Fibroblast of skin of abdomen (primary cell): ENCODE data around the gene XRCC5. TPM values are rescaled to one million over a fixed set of nuclear protein-coding genes. Genes with fewer than 3 reads are reported as not detected.
"Not testable (repeated sequence)": the region's sequence is repeated elsewhere in the genome, so short reads cannot be mapped to it uniquely, and the experiment has no call there.

Experiments used
- DNase-seq: peaks from one replicate; pipeline ENCODE4 v3.0.0-alpha.2; 2013
- polyA plus RNA-seq, 2 experiments: library from polyadenylated mRNA; unstranded; fragments of 120-200 nt; gene quantifications; one replicate each; pipeline ENCODE4 v1.2.1, GENCODE V29; 2013; ENCODE audit not compliant: insufficient read length in 2 of 2

XRCC5 gene
- 204 TPM for polyA plus RNA-seq (2013, experiment 1 of 2; ENCODE audit: insufficient read length)
- polyA plus RNA-seq (2013, experiment 2 of 2; ENCODE audit: insufficient read length): 200 TPM

DNA sequence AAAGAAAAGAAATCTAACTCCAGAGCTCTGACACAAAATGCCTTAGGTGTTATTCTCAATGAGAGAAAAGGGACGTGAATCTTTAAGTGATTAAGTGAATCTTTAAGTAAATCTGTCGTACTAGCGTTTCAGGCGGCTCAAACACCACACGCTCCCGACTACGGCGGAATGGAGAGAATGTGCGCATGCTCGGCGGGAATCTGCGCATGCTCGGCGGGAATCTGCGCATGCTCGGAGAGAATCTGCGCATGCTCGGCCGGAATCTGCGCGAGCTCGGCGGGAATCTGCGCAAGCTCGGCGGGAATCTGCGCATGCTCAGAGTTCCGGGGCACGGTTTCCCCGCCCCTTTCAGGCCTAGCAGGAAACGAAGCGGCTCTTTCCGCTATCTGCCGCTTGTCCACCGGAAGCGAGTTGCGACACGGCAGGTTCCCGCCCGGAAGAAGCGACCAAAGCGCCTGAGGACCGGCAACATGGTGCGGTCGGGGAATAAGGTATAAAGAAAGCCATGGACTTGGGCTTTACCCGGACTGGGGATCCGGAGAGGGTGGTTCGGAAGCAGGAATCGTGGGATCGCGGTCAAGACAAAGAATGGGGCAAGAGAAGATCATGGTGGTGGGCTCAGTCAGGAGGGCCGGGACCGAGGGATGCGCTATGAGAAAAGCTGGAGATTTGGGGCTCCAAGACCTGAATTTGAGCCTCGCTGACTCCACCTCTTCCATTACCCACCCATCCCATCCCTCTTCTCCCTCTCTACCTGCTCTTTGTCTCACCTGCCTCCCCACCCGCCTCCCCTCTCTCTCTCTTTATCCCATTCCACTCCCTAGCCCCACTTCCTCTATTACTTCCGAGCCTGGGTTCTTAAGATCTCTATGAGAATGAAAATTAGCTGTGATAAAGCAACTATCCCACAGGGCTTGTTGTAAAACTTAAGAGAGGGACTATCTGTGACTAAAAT lies at the start of gene XRCC5:
Gene XRCC5, plus strand, starts transcription at position 382 of the 955 bp plus-strand sequence. Its CDS starts 89 bp downstream, at position 471.
- peak; percentile 96 for DNase-seq

DNA sequence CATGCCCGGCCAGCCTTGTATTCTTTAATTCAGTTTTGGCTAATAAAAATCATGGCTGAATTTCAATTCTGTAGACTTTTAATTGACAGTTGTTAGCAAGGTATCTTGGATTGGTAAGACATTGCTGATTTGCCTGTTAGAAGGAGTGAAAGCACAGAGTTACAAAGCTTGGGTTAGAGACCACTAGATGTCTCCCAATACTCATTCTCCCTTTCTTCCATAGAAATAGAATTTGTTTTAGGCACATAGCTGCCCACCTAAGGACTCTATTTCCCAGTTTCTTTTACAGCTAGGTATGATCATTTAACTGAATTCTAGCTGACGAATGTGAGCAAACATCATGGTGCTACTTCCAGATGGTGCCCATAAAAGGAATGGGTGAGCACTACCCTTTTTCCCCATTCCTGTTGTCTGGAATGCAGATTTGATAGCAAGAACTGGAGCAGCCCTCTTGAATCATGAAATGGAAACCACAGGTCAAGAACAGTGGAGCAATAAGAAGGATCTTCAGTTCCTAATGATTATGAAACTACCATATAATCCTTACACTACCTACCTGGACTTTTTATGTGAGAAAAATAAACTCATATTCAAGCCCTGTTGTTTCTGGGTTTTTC lies 45.0 kb upstream of the XRCC5 start:
- DNase-seq: peak; percentile 51

DNA sequence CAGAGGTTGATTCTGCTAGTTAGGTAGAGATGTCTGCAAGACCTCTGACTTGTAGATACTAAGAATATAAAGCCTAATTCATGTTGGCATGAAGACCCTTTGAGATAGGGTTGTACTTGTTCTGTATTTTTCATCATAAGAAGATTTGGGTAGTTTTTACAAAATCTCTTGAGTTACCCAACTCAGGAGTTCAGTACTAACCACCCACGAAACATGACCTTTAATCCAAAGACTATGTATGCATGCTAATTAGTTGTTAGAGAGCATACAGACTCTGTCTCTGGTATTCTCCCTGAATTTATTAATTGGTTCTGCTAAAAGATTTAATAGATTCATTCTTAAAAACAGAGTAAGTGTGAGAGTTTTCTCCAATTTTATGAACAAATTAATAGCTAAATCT lies 44.5 kb upstream of the XRCC5 start:
- DNase-seq: no peak

DNA sequence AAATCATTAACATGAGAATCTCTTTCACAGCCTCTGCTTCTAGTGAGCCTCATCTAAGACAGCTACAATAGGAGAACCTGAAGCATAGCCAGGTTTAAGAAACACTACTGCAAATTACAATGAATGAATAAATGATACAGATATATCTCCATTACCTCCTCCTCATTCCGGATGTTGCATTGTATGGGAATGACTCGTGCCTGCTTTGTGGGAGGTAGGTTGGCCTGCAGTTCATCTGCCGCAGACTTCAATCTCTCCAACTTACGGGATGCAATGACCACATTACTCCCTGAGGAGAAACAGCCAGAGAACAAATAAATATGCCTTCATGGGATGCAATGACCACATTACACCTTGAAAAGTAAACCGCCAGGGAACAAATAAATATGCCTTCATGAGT lies 42.9 kb upstream of the XRCC5 start:
- peak; percentile 80 for DNase-seq

DNA sequence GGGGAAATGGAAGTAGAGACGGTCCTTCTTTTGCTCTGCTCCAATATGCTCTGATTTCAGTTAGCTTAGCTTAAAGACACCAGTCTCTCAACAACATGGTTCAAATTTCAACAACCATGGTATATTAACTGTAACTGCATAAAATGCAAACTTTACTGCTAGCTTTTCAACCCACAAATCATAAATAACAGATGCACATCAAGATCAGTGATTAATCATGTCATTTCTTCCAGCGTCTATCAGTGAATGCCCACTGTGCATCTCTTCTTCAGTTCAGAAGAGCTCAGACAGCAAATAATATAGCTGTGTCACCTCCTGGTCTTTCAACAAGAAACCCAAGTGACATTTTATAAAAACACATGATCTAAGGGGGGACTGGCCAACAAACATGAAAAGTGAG lies 40.1 kb upstream of the XRCC5 start:
- DNase-seq: no peak

DNA sequence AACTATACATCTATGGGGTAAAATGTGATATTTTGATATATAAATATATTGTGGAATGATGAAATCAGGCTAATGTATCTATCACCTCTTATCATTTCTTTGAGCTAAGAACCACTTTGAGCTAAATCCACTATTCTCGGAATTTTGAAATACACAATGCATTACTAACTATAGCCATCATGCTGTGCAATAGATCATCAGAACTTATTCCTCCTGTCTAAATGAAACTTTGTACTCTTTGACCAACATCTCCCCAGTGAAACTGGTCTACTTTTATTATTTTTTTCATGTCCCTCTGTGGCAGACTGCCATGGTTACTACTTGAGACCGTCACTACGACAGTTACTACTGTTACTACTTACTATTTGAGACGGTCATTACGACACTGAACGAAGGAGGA lies 39.0 kb upstream of the XRCC5 start:
- no peak for DNase-seq

DNA sequence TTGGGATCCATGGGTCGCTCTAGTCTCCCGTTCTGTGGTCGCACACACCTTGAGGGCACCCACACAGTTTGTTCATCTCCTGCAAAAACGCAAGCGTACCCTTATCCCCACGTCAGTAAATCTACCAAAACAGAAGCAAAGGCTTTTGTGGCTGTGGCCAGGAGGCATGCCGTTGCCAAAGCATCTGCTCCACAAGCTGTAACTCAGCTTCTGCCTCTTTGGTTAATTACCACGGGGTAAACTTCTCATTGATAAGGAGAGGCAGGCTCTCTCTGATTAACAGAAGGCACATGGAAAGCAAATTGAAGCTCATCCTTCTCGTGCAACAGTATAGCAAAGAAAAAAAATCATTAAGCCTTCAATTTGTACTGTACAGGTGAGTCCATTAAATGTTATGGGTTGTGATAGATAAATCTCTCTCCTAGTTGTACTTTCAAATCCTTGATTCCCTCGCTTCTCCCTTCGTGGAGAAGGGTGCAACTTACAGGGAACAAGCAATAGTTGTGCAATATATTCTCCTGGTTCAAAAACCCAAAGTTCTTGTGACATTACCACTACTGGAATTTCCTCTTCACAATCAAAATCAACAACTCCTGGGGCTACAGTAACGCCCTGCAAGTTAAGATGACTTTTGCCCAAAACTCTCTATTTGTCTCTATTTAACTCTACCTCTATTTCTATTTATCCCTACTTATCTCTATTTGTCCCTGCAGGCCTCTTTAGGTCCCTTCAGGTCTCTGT lies 37.9 kb upstream of the XRCC5 start:
- no peak for DNase-seq

DNA sequence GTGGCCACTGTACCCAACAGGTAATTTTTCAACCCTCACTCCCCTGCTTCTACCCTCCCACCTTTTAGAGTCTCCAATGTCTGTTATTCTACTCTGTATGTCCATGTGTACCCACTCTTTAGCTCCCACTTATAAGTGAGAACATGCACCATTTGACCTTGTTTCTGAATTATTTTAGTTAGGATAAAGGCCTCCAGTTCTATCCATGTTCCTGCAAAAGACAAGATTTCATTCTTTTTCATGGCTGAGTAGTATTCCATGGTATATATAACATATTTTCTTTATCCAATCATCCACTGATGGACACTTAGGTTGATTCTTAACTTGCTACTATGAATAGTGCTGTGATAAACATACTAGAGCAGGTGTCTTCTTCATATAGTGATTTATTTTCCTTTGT lies 36.7 kb upstream of the XRCC5 start:
- no peak for DNase-seq

DNA sequence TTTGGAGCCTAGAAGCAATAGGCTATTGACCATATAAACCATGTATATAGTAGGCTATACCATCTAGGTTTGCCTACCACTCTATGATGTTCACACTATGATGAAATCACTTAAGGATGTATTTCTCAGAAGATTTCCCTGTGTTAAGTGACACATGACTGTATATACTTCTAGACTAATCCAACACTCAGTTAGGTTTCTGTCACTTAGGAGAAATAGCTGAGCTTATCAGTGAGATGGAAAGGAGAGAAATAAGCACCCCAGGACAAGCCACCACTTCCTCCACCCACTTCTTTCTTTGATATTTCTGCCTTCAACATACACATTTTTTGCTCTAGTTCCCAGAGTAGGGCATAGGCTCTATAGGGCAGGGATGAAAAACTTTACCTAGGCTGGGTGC lies 35.4 kb upstream of the XRCC5 start:
- DNase-seq: no peak

DNA sequence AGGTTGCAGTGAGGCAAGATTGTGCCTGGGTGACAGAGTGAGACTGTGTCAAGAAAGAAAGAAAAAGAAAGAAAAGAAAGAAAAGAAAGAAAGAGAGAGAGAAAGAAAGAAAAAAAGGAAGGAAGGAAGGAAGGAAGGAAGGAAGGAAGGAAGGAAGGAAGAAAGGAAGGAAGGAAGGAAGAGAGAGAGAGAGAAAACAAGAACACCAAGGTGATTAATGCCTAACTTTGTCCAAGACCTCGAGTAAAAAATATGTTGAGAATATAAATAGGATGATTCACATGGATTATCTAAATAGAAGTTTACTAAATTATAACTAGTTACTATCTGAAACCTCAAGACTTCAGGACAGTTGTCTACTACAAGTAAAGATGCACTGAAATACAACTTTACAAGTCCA lies 34.8 kb upstream of the XRCC5 start:
- DNase-seq: no peak

DNA sequence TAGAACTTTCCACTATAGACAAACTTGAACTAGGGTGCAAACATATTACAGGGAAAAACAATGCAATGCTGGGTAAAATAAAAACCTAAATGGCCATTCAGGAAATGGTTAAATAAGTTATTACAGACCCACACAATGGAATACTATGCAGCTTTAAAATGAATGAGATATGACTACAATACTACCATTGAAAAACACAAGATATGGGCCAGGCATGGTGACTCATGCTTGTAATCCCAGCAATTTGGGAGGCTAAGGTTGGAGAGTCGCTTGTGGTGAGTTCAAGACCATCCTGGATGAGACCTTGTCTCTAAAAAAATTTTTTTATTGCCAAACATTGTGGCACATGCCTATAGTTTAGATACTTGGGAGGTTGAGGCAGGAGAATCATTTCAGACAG lies 34.4 kb upstream of the XRCC5 start:
- DNase-seq: no peak

DNA sequence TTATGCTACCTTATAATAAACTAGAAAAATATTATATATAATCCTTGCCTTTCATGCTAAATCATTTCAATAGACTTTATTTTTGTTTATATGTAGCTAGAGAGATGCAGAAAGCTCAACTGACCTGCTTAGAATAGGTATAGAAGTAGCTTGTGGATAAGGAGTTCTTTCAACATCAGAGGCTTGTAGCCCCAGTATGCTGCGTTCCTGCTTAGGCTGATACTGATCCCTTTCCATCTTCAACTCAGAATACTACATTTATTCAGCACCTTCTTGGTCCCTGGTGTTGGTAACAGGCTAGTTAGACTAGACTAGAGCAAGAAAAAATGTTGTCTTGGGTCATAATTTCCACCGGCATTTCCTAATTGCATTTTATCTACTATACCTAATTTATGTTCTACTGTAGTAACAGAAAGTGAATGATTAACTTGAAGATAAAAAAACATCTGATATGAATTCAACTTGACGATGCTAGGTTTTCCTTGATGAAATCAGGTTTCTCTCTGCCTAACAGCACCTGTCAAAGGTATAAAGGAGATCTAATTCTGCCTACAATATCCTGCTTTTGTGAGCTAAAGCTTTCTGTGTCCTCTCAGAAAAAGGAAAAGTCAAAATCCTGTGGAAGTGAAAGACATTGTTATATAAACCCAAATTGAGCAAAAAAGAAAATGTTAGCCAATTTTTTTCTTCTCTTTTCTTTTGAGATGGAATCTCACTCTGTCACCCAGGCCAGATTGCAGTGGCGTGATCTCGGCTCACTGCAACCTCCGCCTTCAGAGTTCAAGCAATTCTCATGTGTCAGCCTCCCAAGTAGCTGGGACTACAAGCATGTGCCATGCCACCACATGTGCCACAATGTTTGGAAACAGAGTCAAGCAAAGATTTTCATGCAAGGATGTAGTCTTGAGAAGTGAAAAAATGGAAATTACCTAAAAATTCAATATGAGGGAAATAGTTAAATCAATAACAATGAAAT lies 33.4 kb upstream of the XRCC5 start:
- no peak for DNase-seq

DNA sequence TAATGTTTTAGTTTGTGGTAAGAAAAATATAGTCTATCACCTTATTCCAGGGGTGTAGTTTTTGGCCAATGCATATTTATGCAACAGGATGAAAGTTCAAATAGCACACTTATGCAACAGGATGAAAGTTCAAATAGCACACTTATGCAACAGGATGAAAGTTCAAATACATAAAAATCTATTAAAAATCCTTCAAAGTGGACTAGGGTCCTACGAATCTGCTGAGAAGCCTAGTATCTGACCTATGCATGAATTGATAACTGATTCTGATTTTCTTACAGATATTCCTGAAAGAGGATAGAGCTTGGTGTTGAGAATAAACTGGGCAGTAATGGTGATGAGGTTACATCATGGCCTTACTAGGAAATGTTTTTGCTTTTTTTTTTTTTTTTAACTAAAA lies 30.4 kb upstream of the XRCC5 start:
- no peak for DNase-seq

DNA sequence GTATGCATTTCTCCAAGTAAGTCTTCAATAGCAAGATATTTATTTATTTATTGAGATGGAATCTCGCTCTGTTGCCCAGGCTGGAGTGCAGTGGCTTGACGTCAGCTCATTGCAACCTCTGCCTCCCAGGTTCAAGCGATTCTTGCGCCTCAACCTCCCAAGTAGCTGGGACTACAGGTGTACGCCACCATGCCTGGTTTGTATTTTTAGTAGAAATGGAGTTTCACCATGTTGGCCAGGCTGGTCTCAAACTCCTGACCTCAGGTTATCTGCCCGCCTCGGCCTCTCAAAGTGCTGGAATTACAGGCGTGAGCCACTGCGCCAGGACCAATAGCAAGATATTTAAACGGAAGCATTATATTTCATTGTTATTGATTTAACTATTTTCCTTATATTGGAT lies 29.1 kb upstream of the XRCC5 start:
- DNase-seq: not testable (repeated sequence)

DNA sequence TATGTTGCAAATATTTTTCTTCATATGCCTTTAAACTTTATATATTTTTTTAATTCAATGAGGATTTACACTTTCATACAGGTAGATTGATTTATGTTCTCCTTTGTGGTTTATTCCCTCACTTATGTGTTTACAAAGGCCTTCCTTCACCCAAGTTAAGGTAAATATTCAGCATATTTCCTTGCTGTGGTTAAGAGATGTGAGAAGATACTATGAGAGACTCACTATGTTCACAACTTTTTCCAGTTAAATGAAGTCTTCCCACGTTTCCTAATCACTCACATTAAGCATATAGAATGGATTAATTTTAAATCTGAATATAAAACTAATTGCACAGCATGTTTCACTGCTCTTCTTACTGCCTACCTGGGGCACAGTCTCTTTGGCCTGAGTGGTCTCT lies 28.1 kb upstream of the XRCC5 start:
- DNase-seq: no peak

DNA sequence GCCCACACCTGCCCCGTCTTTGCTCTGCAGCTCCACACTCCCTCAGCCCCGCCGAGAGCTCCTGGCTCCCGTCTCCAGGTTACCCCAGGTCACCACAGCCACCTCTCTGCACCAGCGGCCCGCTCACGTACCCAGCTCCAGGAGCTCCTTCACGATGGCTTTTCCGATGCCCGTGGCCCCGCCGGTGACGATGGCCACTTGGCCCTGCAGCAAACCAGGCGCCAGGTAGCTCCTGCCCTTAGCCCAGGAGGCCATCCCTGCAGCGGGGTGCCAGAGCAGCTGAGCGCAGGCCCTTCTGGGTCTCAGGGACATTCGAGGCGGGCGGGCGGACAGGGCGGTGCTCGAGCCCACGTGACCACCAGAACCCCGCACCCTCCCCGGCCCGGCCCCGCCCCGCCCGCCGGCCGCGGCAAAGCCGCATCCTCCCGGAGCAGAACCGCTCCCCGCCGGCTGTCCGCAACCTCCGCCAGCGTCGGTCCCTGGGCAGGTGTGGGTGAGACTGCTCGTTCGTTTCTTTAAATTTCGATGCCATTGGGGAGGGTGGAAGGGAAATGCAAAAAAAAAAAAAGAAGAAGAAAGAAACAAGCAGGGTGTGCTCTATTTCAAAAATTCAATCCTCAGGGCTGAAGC lies 27.5 kb upstream of the XRCC5 start, which contains the start of the genes PECR and TMEM169:
Gene PECR, minus strand, starts transcription at position 323 of the 630 bp plus-strand sequence. Its CDS starts 68 bp downstream, at position 255.
Gene TMEM169, plus strand, starts transcription at position 433 of the 630 bp plus-strand sequence. CDS start 14,045 bp downstream, outside the sequence.
- DNase-seq: peak; percentile 59

DNA sequence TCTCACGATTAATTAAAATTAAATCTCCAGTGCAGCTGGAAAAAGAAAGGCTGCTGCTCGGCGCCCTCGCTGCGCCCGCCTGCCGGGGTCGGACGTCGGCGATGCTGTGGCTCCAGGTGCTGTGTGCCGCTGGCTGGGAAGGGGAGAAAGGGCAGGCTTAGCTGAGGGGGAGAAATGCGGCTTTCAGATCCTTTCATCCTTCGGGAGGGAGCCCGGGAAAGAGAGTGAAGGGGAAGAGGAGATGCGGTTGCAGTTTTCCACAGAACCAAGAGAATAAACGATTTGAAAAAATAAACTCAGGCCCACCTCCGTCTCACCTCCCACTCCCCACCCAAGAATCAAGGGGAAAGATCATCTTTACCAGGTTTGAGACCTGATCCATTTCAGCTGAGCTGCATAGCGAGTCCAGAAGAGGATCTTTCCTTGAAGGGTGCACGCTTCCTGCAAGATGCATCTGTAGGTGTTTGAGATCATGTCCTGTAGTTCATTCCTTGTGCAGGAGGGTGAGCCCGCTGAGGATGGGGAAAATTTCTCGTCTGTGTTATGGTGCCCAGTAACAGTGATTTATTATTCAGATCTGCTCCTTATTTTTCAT lies 26.9 kb upstream of the XRCC5 start:
- no peak for DNase-seq

DNA sequence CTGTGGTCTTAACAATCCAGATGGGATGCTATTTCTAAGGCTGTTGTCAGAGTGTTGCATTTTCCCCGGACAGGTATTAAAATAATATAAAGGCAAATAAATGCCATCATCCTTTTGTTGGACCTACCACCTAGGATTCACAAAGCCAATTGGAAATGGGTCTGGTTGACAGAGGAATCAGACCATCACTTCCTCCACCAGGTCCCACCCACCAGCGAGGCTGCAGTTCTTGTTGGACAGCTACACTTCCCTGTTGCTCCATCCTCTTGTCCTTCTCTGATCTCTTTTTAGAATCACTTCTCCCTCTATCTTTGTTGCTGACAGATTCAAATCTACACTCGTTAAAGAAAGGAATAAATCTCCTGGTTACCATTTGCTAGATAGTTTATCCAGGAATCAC lies 26.3 kb upstream of the XRCC5 start:
- no peak for DNase-seq

DNA sequence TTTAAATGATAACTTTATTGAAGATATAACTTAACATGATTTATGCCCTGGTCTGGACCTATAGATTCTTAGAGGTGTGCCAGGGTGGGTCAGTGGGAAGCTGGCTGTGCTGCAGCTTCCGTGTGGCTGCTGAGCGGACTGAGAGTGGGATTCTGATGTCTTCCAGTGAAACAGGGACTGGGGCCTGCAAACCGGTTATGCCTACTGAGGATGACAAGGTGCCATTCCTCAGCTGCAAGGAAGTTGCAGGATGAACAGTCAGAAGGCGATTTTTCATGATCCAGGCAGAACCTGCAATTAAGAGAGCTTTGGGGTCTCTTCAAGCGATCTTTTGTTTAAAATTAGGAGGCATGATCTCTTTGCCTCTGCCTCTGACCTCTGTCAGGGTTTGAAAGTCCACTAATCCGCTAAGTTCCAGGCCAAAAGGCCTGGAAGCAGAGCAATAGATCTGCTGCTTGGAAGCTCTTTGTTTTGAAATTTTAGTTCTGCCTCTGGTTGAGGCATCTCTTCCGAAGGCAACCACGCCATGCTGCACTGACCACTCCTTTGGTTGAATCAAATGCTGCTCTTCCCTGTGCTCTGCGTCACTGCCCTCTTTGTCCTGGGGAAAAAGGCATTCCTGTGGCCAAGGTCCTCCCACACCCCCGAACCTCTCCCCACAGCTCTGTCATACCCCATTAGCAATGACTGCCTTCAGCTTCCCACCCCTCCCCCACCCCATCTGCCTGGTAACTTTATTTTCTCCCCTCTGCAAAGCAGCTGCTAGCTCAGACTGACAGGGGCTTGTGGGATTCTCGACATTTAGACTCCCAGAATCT lies 25.5 kb upstream of the XRCC5 start:
- DNase-seq: peak; percentile 80

DNA sequence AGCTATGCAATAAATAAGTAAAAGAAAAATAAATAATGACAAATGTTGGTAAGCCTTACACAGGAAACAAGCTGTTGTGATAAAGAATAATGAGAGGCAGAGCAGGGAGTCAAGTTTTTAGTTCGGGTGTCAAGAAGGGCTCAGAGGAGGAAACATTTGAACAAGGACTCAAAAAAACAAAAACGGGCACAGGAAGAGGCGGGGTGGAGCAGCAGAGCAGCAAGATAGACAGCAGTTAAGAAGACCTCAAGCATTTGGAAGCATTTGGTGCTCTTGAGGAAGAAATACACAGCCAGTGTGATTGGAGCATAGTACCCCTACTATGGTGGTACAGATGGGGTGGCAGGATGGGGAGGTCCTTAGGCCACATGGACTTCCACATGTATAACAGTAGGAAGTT lies 24.6 kb upstream of the XRCC5 start:
- DNase-seq: no peak
